ENCODE data around the gene ARL8B.

The ARL8B gene

GRCh38 chr3:5188419-5189221 is 66.5 kb downstream of the ARL8B start:
- DNase-seq, result peak; percentile 63

GRCh38 chr3:5190147-5190791 is 68.2 kb downstream of the ARL8B start:
- no peak for DNase-seq

- no peak for DNase-seq
Observed at GRCh38 chr3:5191555-5192304, 69.6 kb downstream of the ARL8B start.

- DNase-seq, result no peak
Observed at GRCh38 chr3:5192571-5193365, 70.7 kb downstream of the ARL8B start.

- DNase-seq, result no peak
Observed at GRCh38 chr3:5194341-5194740, 72.2 kb downstream of the ARL8B start.

GRCh38 chr3:5194801-5195509 is 72.9 kb downstream of the ARL8B start:
- DNase-seq, result peak; percentile 69

- DNase-seq, result peak; percentile 41
Observed at GRCh38 chr3:5195605-5196004, 73.5 kb downstream of the ARL8B start.

- no peak for DNase-seq
Observed at GRCh38 chr3:5197022-5197421, 74.9 kb downstream of the ARL8B start.

- peak; percentile 72 for DNase-seq
Observed at GRCh38 chr3:5197470-5198312, 75.6 kb downstream of the ARL8B start.

- no peak for DNase-seq
Observed at GRCh38 chr3:5198313-5198677, 76.2 kb downstream of the ARL8B start.

- peak; percentile 33 for DNase-seq
Observed at GRCh38 chr3:5198986-5199731, 77.1 kb downstream of the ARL8B start.

- no peak for DNase-seq
Observed at GRCh38 chr3:5201536-5201935, 79.4 kb downstream of the ARL8B start.

- DNase-seq, result no peak
Observed at GRCh38 chr3:5202222-5202621, 80.1 kb downstream of the ARL8B start.

GRCh38 chr3:5205165-5205941 is 83.3 kb downstream of the ARL8B start:
- DNase-seq, result no peak

GRCh38 chr3:5210926-5211325 is 88.8 kb downstream of the ARL8B start:
- DNase-seq, result no peak

GRCh38 chr3:5212628-5213573 is 90.8 kb downstream of the ARL8B start:
- DNase-seq, result no peak

GRCh38 chr3:5213574-5213966 is 91.5 kb downstream of the ARL8B start:
- no peak for DNase-seq

- DNase-seq, result no peak
Observed at GRCh38 chr3:5214352-5214751, 92.3 kb downstream of the ARL8B start.
